ENCODE results near the gene UPB1.
"Not testable (repeated sequence)": the region's sequence is repeated elsewhere in the genome, so short reads cannot be mapped to it uniquely, and the experiment has no call there.

The UPB1 gene

DNA sequence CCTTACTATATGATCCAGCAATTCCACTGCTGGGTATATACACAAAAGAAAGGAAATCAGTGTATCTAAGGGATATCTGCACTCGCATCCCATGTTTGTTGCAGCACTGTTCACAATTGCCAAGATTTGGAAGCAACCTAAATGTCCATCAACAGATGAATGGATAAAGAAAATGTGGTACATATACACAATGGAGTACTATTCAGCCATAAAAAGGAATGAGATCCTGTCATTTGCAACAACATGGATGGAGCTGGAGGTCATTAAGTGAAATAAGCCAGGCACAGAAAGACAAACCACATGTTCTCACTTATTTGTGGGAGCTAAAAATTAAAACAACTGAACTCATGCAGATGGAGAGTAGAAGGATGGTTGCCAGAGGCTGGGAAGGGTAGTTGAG lies 5.7 kb upstream of the UPB1 start:
- not testable (repeated sequence) for H3K36me3 Mint-ChIP-seq; ATAC-seq (replicated peaks); H3K4me3 Mint-ChIP-seq; DNase-seq; H3K4me1 Mint-ChIP-seq; H3K9me3 Mint-ChIP-seq; H3K27ac Mint-ChIP-seq
- H3K27me3 Mint-ChIP-seq = peaks cover 10 to 28% of the 10 kb centered on the region in 2 donors

DNA sequence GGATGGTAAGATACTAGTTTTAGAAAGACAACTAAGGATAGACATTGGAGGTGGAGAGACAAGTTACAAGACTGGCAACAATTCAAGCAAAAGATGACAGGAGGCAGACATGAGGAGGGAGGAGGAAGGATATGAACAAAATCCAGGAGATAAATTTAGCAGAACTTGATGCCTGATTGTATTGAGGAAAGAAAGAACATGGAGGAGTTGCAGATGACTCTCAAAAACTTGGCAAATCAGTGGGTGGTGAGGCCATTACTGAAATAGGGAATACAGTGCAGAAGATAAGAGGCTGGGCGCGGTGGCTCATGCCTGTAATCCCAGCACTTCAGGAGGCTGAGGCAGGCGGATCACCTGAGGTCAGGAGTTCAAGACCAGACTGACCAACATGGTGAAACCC lies 2.7 kb upstream of the UPB1 start:
- H3K9me3 Mint-ChIP-seq = no peaks in the 10 kb centered on the region
- H3K4me1 Mint-ChIP-seq = no peaks in the 10 kb centered on the region
- H3K27me3 Mint-ChIP-seq = peaks cover 18 to 55% of the 10 kb centered on the region in 2 donors
- H3K36me3 Mint-ChIP-seq = peaks cover 0 to 2% of the 10 kb centered on the region in 2 donors
- H3K4me3 Mint-ChIP-seq = no peak overlapping the region
- no peak for ATAC-seq (replicated peaks)
- H3K27ac Mint-ChIP-seq = no peak overlapping the region
- no peak for DNase-seq

DNA sequence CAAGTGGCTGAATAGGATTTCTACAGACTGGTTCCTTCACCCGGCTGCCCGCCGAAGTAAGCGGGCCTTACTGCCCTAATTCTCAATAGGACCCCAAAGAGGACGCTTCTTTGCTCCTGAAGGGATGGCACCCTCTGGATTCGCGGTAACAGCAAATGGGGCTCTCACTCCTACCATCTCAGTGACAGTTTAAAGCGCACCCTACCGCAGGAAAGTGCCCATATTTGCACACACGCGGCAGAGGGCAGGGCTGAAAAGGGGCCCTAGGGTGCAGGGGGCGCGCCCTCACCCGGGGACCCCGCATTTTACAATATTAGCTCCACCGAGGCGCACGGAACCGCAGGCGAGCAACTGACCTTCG lies 985 bp upstream of the UPB1 start:
- Mint-ChIP-seq H3K36me3 (peaks cover 0 to 2% of the 10 kb centered on the region in 2 donors), H3K27ac (no peak overlapping the region), H3K9me3 (no peaks in the 10 kb centered on the region), H3K4me1 (no peaks in the 10 kb centered on the region), H3K27me3 (peaks cover 18 to 58% of the 10 kb centered on the region in 2 donors), H3K4me3 (peak overlapping the region in 1 of 2 donors; percentile 18)
- DNase-seq = no peak
- ATAC-seq (replicated peaks) = no peak

DNA sequence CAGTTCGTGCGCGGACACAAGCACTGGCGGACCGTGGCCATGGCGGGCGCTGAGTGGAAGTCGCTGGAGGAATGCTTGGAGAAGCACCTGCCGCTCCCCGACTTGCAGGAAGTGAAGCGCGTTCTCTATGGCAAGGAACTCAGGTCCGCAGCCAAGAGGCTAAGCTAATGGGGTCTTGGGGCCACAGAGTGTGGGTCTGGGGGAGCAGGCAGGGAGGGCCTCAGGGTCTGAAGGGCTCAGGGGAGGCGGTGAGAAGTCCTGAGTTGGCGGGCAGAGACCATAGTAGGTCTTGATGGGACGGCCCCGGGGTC lies 188 bp downstream of the UPB1 start:
- Mint-ChIP-seq H3K4me3 (no peak overlapping the region), H3K36me3 (peaks cover 0 to 2% of the 10 kb centered on the region in 2 donors), H3K4me1 (no peaks in the 10 kb centered on the region), H3K9me3 (no peaks in the 10 kb centered on the region), H3K27me3 (peaks cover 14 to 61% of the 10 kb centered on the region in 2 donors), H3K27ac (no peak overlapping the region)
- ATAC-seq (replicated peaks) (no peak), DNase-seq (no peak)

DNA sequence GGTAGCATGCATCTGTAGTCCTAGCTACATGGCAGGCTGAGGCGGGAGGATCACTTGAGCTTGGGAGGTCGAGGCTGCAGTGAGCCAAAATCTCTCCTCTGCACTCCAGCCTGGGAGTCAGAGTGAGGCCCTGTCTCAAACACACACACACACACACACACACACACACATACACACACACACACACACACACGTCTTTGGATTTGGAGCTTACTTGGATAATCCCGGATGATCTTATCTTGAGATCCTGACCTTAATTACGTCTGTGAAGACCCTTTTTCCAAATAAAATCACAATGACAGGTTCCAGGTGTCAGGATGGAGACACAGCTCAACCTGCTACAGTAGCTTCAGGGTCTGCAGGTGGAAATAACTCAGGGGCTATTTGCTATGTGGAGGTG lies 1.1 kb downstream of the UPB1 start:
- ATAC-seq (replicated peaks) (no peak), DNase-seq (no peak)
- H3K36me3 Mint-ChIP-seq = peaks cover 0 to 4% of the 10 kb centered on the region in 2 donors
- no peak overlapping the region for H3K4me3 Mint-ChIP-seq
- no peaks in the 10 kb centered on the region for H3K9me3 Mint-ChIP-seq
- no peaks in the 10 kb centered on the region for H3K4me1 Mint-ChIP-seq
- peaks cover 14 to 62% of the 10 kb centered on the region in 2 donors for H3K27me3 Mint-ChIP-seq
- no peak overlapping the region for H3K27ac Mint-ChIP-seq

DNA sequence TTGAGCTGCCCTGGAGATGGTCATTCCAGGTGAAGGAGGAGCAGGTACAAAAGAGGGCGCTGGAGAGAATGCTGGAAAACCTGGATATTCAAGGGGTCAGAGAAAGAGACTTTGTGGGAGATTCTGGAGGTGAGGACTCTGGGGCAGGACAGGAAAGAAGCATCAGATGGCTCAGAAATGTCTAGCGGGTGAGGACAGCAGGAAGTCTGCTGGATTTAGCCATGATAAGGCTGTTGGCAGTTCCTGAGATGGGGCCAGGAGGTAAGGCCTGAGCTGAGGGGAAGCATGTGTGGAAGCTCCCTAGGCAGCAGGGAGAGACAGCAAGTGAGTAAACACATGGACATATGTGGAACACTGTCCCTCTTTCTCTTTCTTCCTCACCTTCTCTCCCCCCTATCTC lies 1.5 kb downstream of the UPB1 start:
- Mint-ChIP-seq H3K4me3 (no peak overlapping the region), H3K27ac (no peak overlapping the region), H3K36me3 (peaks cover 0 to 4% of the 10 kb centered on the region in 2 donors), H3K9me3 (no peaks in the 10 kb centered on the region), H3K4me1 (no peaks in the 10 kb centered on the region), H3K27me3 (peaks cover 14 to 58% of the 10 kb centered on the region in 2 donors)
- no peak for ATAC-seq (replicated peaks)
- DNase-seq = no peak

DNA sequence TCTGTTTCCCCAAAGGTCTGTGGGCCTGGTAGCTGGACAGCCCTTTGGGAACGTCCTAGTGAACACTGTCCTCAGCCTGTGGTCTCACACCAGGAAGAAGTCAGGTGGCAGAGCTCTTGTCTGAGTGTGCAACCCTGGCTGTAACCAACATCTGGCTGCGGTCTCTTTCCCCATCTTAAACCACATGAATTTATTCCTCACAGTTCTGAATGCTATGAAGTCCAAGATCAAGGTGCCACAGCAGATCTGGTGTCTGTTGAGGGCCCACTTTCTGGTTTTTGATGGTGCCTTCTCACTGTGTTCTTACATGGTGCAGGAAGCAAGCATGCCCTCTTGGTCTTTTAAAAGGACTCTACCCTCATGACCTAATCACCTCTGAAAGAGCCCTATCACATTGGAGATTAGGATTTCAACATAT lies 2.7 kb downstream of the UPB1 start:
- DNase-seq = no peak
- Mint-ChIP-seq H3K4me1 (peaks cover 7 to 8% of the 10 kb centered on the region in 2 donors), H3K36me3 (peaks cover 0 to 4% of the 10 kb centered on the region in 2 donors), H3K27ac (no peak overlapping the region), H3K4me3 (no peak overlapping the region), H3K27me3 (peaks cover 9 to 50% of the 10 kb centered on the region in 2 donors), H3K9me3 (no peaks in the 10 kb centered on the region)
- ATAC-seq (replicated peaks) = no peak

DNA sequence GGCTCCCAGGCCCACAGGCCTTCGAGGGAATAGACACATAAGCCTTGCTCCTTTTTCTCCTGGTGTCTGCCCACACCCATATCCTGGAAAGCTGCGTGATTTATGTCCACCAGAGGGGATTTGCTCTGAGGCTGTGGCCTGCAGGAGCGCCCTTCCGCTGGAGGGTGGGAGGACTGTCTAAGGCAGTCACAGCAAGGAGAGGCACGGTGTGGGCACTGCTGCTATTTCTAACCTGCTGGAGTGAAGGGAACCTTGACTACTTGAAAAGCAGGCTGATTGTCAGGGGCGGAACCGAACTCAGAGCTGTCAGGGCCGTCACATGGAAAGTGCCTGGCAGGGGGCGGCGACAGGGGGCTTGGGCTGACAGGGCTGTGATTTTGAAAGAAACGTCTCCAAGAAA lies 3.7 kb downstream of the UPB1 start:
- H3K27ac Mint-ChIP-seq = no peak overlapping the region
- ATAC-seq (replicated peaks) (no peak), DNase-seq (no peak)
- H3K36me3 Mint-ChIP-seq = peaks cover 0 to 4% of the 10 kb centered on the region in 2 donors
- H3K4me3 Mint-ChIP-seq = no peak overlapping the region
- H3K27me3 Mint-ChIP-seq = peaks cover 9 to 43% of the 10 kb centered on the region in 2 donors
- peaks cover 17 to 18% of the 10 kb centered on the region in 2 donors for H3K4me1 Mint-ChIP-seq
- no peaks in the 10 kb centered on the region for H3K9me3 Mint-ChIP-seq

DNA sequence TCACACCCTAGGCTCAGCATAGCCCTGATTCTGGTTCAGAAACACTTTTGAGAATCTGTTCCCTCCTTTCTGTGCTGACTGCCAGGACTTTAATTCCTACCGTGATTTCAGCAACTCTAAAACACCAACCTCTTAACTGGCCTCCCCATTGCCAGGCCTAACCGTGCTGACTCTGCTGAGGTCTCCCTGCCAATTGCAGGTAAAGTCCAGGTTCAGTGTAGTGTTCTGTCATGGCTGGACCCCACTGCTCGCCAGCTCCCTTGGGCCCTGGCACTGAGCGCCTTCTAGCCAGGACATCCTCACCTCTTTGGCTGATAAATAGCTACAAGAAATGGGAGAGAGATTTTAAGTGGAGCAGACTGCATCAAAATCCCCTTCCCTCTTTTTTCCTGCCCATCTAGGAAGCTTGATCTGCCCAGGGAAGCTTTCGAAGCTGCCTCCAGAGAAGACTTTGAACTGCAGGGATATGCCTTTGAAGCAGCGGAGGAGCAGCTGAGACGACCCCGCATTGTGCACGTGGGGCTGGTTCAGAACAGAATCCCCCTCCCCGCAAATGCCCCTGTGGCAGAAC lies 4.7 kb downstream of the UPB1 start:
- no peak overlapping the region for H3K4me3 Mint-ChIP-seq
- peaks cover 0 to 4% of the 10 kb centered on the region in 2 donors for H3K36me3 Mint-ChIP-seq
- H3K27me3 Mint-ChIP-seq = peaks cover 8 to 36% of the 10 kb centered on the region in 2 donors
- ATAC-seq (replicated peaks) = no peak
- H3K27ac Mint-ChIP-seq = no peak overlapping the region
- H3K9me3 Mint-ChIP-seq = no peaks in the 10 kb centered on the region
- DNase-seq = no peak
- H3K4me1 Mint-ChIP-seq = peaks cover 18 to 20% of the 10 kb centered on the region in 2 donors

DNA sequence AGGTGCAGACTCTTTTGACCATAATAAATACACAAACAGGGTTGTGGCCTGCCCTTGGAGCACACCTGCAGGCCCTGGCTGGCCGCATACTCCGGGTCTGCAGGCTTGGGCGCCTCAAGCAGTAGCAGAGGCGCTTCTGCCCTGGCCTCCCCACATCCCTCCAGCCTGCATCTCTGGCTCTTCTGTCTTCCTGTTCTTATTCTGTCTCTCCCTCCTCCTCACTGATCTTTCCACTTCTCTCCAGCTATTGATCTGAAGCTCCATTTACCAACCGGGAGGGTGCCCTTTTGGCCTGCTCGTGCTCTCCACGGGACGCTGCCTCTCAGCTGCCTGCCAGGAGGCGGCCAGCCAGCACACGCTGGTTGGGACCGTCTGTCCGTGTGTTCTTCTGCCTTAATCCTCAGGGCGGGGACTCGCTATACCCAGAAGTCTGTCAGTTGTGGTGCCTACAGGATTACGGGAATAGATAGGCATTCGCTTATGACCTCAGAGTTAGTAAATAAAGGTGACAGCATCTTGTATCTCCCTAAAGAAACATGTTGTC lies 5.2 kb downstream of the UPB1 start:
- peak overlapping the region; percentile 20 for H3K27ac Mint-ChIP-seq
- DNase-seq (no peak), ATAC-seq (replicated peaks) (no peak)
- no peak overlapping the region for H3K4me3 Mint-ChIP-seq
- H3K27me3 Mint-ChIP-seq = peaks cover 2 to 30% of the 10 kb centered on the region in 2 donors
- peaks cover 18 to 20% of the 10 kb centered on the region in 2 donors for H3K4me1 Mint-ChIP-seq
- no peaks in the 10 kb centered on the region for H3K9me3 Mint-ChIP-seq
- H3K36me3 Mint-ChIP-seq = peaks cover 0 to 2% of the 10 kb centered on the region in 2 donors

DNA sequence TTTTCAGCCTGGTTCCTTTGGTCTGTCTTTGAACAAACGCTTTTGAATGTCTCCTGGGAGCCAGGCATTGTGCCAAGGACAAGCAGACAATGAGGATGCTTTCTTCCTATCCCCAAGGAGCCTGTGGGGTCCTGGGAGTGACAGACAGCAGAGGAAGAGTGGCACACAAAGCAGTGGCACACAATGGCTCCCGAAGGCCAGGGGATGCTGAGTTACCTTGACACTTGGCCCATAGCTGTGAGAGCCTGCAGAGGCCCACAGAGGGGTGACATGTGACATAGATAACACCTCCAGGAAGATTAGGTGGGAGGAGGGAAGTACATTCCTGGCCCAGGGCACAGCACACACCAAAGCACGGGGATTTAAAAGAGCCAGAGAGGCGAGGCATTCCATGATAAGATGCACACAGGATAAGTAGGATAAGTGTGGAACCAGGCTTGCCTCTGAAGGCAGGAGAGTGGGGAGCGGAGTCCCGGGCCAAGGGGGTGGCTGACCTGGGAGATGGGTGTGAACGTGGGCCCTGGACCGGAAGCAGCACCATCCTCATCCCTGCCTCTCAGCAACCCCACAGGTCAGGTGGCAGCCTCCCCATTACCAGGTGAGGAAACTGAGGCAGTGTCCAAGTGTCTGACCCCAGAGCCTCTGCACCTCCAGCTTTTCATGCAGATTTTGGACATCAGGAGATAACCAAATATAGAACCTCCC lies 6.3 kb downstream of the UPB1 start:
- Mint-ChIP-seq H3K4me3 (no peak overlapping the region), H3K27ac (no peak overlapping the region), H3K9me3 (no peaks in the 10 kb centered on the region), H3K36me3 (peaks cover 0 to 2% of the 10 kb centered on the region in 2 donors), H3K27me3 (peaks cover 0 to 19% of the 10 kb centered on the region in 2 donors), H3K4me1 (peaks cover 20 to 22% of the 10 kb centered on the region in 2 donors)
- DNase-seq (no peak), ATAC-seq (replicated peaks) (no peak)

DNA sequence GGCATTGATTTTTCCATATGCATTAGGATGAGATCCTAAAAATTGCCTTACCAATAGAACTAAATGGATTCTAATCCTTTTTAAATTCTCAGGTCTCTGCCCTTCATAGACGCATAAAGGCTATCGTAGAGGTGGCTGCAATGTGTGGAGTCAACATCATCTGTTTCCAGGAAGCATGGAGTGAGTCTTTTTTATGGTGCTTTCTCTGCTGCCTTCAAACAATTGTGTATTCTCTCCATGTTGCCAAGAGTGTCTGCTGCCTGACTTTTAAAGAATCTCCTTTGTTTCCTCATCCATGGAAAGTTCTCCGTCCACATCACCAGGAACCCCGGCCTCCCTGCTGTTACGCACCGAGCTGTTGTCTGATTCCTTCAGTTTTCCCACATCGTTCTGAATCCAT lies 6.9 kb downstream of the UPB1 start:
- Mint-ChIP-seq H3K9me3 (no peaks in the 10 kb centered on the region), H3K27me3 (peaks cover 0 to 13% of the 10 kb centered on the region in 2 donors), H3K4me3 (no peak overlapping the region), H3K27ac (no peak overlapping the region), H3K4me1 (peaks cover 26 to 28% of the 10 kb centered on the region in 2 donors), H3K36me3 (peaks cover 0 to 2% of the 10 kb centered on the region in 2 donors)
- ATAC-seq (replicated peaks) = no peak
- DNase-seq = no peak

DNA sequence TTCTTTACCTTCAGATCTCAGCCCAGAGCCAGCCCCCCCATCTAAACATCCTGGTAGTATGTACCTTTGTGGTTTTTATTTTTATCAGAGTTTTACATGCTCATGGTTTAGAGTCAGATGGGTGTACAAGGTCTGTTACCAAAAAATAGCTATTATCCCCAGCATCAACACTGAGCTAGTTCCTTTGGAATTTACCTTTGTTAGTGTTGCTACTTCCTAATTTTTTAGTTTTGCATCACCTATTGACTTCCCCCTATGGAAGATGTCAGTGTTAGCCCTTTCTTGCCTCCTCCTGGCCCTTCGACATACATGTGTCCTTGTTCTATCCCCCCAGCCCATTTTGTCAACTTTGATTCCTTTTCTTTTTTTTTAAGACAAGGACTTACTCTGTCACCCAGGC lies 7.4 kb downstream of the UPB1 start:
- H3K4me3 Mint-ChIP-seq = no peak overlapping the region
- peaks cover 0 to 2% of the 10 kb centered on the region in 2 donors for H3K36me3 Mint-ChIP-seq

DNA sequence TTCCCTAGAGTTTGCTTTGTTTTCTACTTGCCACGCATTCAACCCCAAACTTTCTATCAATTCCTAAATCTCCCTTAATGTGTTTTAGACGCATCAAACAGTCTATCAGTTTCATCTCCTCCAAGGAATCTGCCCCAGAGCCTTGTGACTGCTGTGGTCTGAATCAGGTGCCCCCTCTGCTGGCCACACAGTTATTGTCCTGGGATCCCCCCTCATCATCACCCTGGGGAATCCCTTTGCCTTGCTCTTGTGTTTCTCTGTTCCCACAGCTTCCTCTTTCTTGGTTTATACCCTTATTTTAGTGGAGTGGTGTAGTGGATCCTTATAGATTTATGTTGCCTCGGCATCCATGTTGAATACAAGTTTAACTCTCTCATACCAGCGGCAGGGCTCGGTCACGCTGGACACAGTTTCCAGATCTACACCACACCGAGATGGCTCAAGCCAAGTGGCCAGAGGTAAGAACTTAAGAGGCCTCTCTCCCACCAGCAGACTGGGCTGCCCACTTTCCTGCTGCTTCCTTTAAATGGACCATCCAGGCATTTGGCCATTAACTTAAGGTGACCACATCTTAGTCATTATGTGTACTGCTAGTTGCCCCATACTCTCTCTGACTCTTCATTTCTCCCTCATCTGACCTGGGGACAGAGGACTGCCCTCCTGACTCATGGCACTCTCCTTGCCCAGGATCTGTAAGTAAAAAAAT lies 8.2 kb downstream of the UPB1 start:
- H3K36me3 Mint-ChIP-seq = peaks cover 0 to 2% of the 10 kb centered on the region in 2 donors
- peaks cover 32 to 38% of the 10 kb centered on the region in 2 donors for H3K4me1 Mint-ChIP-seq
- H3K9me3 Mint-ChIP-seq = no peaks in the 10 kb centered on the region
- H3K27me3 Mint-ChIP-seq = peaks cover 0 to 6% of the 10 kb centered on the region in 2 donors
- peak overlapping the region; percentile 10 for H3K27ac Mint-ChIP-seq
- H3K4me3 Mint-ChIP-seq = peak overlapping the region; percentile 5 to 8
- DNase-seq = peak; percentile 80
- peak; percentile 92 to 94 for ATAC-seq (replicated peaks)

More for the DNA sequence above, 7.4 kb downstream of the UPB1 start:
- Mint-ChIP-seq H3K9me3 (no peaks in the 10 kb centered on the region), H3K27me3 (peaks cover 0 to 8% of the 10 kb centered on the region in 2 donors), H3K4me1 (peaks cover 29 to 33% of the 10 kb centered on the region in 2 donors), H3K27ac (peak overlapping the region; percentile 26)
- no peak for ATAC-seq (replicated peaks)
- DNase-seq = no peak
